HepG2 (cell line): ENCODE results near the gene ZKSCAN3. TPM values are rescaled to one million over a fixed set of nuclear protein-coding genes. Genes with fewer than 3 reads are reported as not detected.

Source experiments
- ELF4 ChIP-seq: sonication (generic); formaldehyde crosslinking; IDR thresholded peaks from 2 replicates; pipeline ENCODE4 v1.5.0; 2020; ENCODE audit warnings: missing genetic modification reagents, mild to moderate bottlenecking, moderate library complexity, borderline replicate concordance
- FLYWCH1 ChIP-seq: sonication (generic); formaldehyde crosslinking; IDR thresholded peaks from 2 replicates; pipeline ENCODE4 v1.8.1; 2023; ENCODE audit warnings: mild to moderate bottlenecking, missing genetic modification reagents
- KDM1A ChIP-seq: IDR thresholded peaks from 2 replicates; pipeline ENCODE4 v1.6.1; 2016; ENCODE audit warnings: missing compliant biosample characterization
- MAF1 ChIP-seq: sonication (generic); formaldehyde crosslinking; IDR thresholded peaks from 2 replicates; pipeline ENCODE4 v1.5.0; 2020; ENCODE audit warnings: missing genetic modification reagents, borderline replicate concordance
- MAFK ChIP-seq, 2 experiments: IDR thresholded peaks in 1 of 2; conservative IDR thresholded peaks in 1 of 2; 2 replicates each; pipeline ENCODE4 v1.6.1; 2011; ENCODE audit warnings: improper control_type of control experiment in 2 of 2, low read length in 2 of 2
- MIER3 ChIP-seq: IDR thresholded peaks from 2 replicates; pipeline ENCODE4 v1.6.1; 2016; ENCODE audit warnings: missing compliant biosample characterization, borderline replicate concordance
- NCOA1 ChIP-seq: sonication (generic); formaldehyde crosslinking; IDR thresholded peaks from 2 replicates; pipeline ENCODE4 v1.9.0; 2021; ENCODE audit warnings: missing genetic modification reagents
- NFYC ChIP-seq: IDR thresholded peaks from 2 replicates; pipeline ENCODE4 v1.6.1; 2016; ENCODE audit warnings: missing genetic modification reagents, missing compliant biosample characterization
- NR2F2 ChIP-seq: IDR thresholded peaks from 2 replicates; pipeline ENCODE4 v1.6.1; 2012; ENCODE audit warnings: low read depth, inconsistent platforms, borderline replicate concordance
- POGZ ChIP-seq: sonication (generic); formaldehyde crosslinking; IDR thresholded peaks from 2 replicates; pipeline ENCODE4 v1.4.0; 2020; ENCODE audit warnings: mild to moderate bottlenecking, missing genetic modification reagents
- RAD21 ChIP-seq: fragments of 450-650 bp; formaldehyde crosslinking; IDR thresholded peaks from 2 replicates; pipeline ENCODE4 v1.5.0; 2020; ENCODE audit warnings: mild to moderate bottlenecking
- SMC3 ChIP-seq: IDR thresholded peaks from 2 replicates; pipeline ENCODE4 v1.6.1; 2011; ENCODE audit warnings: low read length, improper control_type of control experiment
- ZNF20 ChIP-seq: sonication (generic); formaldehyde crosslinking; IDR thresholded peaks from 2 replicates; pipeline ENCODE4 v1.4.0; 2020; ENCODE audit warnings: mild to moderate bottlenecking, moderate library complexity, missing genetic modification reagents
- ZNF317 ChIP-seq: sonication (generic); formaldehyde crosslinking; IDR thresholded peaks from 2 replicates; pipeline ENCODE4 v1.5.0; 2020; ENCODE audit warnings: mild to moderate bottlenecking, missing genetic modification reagents
- ZNF501 ChIP-seq: sonication (generic); formaldehyde crosslinking; IDR thresholded peaks from 2 replicates; pipeline ENCODE4 v1.5.1; 2020; ENCODE audit warnings: mild to moderate bottlenecking, moderate library complexity, missing genetic modification reagents
- ZSCAN31 ChIP-seq: sonication (generic); formaldehyde crosslinking; IDR thresholded peaks from 2 replicates; pipeline ENCODE4 v1.5.0; 2020; ENCODE audit warnings: low read depth, mild to moderate bottlenecking, missing genetic modification reagents
- polyA plus RNA-seq, 8 experiments: library from polyadenylated mRNA; depleted of rRNA in 3 of 8; stranded (reverse) in 7 of 8; unstranded in 1 of 8; fragments of >200 nt; fragmentation: Illumina TruSeq in 4 of 8; extraction: Trizol in 4 of 8; gene quantifications; 2 replicates each; pipeline versions ENCODE4 v1.2.1 to v1.2.3, GENCODE V29; 2011 to 2016; ENCODE audit warnings: low read depth in 4 of 8, missing spikeins in 1 of 8, mixed read lengths in 1 of 8; ENCODE audit not compliant: insufficient read depth in 1 of 8
- total RNA-seq, 5 experiments: library from RNA; depleted of rRNA; stranded (reverse); fragments of >200 nt; fragmentation: Illumina TruSeq; extraction: Trizol; gene quantifications; 2 replicates each; pipeline ENCODE4 v1.2.3, GENCODE V29; 2016; ENCODE audit warnings: low read depth in 1 of 5
- TF ChIP-seq, protein P1 (sequence below): sonication (generic); formaldehyde crosslinking; conservative IDR thresholded peaks from 2 replicates; pipeline ENCODE4 v1.8.0; 2022; ENCODE audit warnings: missing genetic modification reagents
- TF ChIP-seq, protein P2 (sequence below), 2 experiments: fragments of 450-650 bp in 1 of 2; sonication (generic) in 1 of 2; formaldehyde crosslinking; IDR thresholded peaks; 2 replicates each; pipeline versions ENCODE4 v1.5.0 to v1.8.0; 2020 to 2022; ENCODE audit warnings: mild to moderate bottlenecking in 1 of 2, missing genetic modification reagents in 1 of 2
- TF ChIP-seq, protein P3 (sequence below): sonication (generic); formaldehyde crosslinking; IDR thresholded peaks from 2 replicates; pipeline ENCODE4 v1.8.1; 2023; ENCODE audit warnings: missing genetic modification reagents, inconsistent platforms, borderline replicate concordance
- TF ChIP-seq, protein P4 (sequence below): IDR thresholded peaks from 2 replicates; pipeline ENCODE4 v1.6.1; 2016; ENCODE audit warnings: missing genetic modification reagents, missing compliant biosample characterization
- TF ChIP-seq, protein P5 (sequence below): sonication (generic); formaldehyde crosslinking; IDR thresholded peaks from 2 replicates; pipeline ENCODE4 v1.8.0; 2022; ENCODE audit warnings: mild to moderate bottlenecking, missing genetic modification reagents, borderline replicate concordance
- TF ChIP-seq, protein P6 (sequence below): IDR thresholded peaks from 2 replicates; pipeline ENCODE4 v1.6.1; 2016

Gene ZKSCAN3
- total and polyA plus RNA-seq, 2 of the 13 experiments (the other 11 are each of a cell fraction or from before 2014, with no cell fraction given), result 3.3 to 7.4 TPM

DNA sequence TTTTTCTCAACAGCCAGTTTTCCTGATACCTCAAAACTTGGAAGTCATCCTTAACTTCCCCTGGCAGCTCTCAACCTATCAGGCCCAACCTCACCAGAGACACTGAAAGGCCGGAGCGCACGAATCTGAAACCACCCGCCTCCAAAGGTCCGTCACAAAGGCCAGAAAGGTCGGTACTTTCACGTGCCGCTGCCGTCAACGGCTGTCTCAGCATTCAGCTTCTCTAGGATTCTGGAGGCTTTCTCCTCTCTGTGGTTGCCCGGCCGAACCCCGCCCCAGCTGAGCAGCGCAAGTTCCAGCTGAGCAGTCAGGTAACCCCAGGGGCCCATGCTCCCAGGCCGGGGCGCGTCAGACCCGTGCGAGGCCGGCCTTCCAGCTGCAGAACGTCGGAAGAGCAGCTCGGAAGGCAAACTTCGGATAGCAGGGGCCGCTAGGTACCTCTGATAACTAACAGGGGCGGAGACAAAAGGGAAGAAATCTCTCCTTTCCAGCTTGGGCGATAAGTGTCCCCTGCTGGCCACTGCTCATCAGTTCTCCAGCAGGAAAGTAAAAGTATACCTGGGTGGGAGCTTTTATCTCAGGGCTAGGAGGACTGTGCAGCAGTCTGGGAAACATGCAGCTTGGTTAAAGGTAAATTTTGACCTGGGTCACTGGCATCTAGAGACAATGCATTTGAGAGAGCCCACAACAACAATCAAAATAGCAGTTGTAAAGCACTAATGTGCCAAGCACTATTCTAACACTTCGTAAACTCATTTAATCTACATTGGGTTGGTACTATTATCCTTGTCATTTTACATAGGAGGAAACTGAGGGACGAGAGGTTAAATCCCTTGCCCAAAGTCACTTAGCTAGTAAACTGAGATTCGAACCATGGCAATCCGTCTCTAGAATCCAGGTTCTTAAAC is 33.7 kb downstream of the ZKSCAN3 start (continued):
- TF ChIP-seq ZSCAN31 (CRISPR knock-in tag) (peak; percentile 98; the same call in 1 of the 2 replicates), ELF4 (CRISPR knock-in tag) (peak; percentile 49; the same call in 1 of the 2 replicates), SMC3 (peak; percentile 63), ZNF317 (CRISPR knock-in tag) (peak; percentile 70; the same call in 1 of the 2 replicates), ZNF501 (CRISPR knock-in tag) (peak; percentile 99), FLYWCH1 (peak; percentile 14; the same call in 1 of the 2 replicates), KDM1A (CRISPR knock-in tag) (no peak), POGZ (peak; percentile 99), NCOA1 (CRISPR knock-in tag) (no peak), NR2F2 (peak; percentile 96), NFYC (CRISPR knock-in tag) (peak; percentile 35; the same call in 1 of the 2 replicates), RAD21 (CRISPR knock-in tag) (peak; percentile 75), MIER3 (peak; percentile 90), ZNF20 (CRISPR knock-in tag) (no peak), MAFK (conservative IDR thresholded peaks at IDR 0.05 in 1 of 2, IDR thresholded peaks at IDR 0.05 in 1 of 2; ENCODE audit: low read length in 2 of 2) (peak in 1 of 2 experiments; percentile 8; a peak in 1 of 4 replicates), MAF1 (CRISPR knock-in tag) (no peak)
- TF ChIP-seq, protein P1, sequence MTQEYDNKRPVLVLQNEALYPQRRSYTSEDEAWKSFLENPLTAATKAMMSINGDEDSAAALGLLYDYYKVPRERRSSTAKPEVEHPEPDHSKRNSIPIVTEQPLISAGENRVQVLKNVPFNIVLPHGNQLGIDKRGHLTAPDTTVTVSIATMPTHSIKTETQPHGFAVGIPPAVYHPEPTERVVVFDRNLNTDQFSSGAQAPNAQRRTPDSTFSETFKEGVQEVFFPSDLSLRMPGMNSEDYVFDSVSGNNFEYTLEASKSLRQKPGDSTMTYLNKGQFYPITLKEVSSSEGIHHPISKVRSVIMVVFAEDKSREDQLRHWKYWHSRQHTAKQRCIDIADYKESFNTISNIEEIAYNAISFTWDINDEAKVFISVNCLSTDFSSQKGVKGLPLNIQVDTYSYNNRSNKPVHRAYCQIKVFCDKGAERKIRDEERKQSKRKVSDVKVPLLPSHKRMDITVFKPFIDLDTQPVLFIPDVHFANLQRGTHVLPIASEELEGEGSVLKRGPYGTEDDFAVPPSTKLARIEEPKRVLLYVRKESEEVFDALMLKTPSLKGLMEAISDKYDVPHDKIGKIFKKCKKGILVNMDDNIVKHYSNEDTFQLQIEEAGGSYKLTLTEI (CRISPR knock-in tag), result no peak
- TF ChIP-seq, protein P2, sequence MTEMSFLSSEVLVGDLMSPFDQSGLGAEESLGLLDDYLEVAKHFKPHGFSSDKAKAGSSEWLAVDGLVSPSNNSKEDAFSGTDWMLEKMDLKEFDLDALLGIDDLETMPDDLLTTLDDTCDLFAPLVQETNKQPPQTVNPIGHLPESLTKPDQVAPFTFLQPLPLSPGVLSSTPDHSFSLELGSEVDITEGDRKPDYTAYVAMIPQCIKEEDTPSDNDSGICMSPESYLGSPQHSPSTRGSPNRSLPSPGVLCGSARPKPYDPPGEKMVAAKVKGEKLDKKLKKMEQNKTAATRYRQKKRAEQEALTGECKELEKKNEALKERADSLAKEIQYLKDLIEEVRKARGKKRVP (CRISPR knock-in tag; IDR thresholded peaks at IDR 0.05), result peak in 1 of 2 experiments; percentile 78; a peak in 1 of 4 replicates
- TF ChIP-seq, protein P3, sequence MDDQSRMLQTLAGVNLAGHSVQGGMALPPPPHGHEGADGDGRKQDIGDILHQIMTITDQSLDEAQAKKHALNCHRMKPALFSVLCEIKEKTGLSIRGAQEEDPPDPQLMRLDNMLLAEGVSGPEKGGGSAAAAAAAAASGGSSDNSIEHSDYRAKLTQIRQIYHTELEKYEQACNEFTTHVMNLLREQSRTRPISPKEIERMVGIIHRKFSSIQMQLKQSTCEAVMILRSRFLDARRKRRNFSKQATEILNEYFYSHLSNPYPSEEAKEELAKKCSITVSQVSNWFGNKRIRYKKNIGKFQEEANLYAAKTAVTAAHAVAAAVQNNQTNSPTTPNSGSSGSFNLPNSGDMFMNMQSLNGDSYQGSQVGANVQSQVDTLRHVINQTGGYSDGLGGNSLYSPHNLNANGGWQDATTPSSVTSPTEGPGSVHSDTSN (CRISPR knock-in tag), result no peak; the same call in 1 of the 2 replicates
- TF ChIP-seq, protein P4, sequence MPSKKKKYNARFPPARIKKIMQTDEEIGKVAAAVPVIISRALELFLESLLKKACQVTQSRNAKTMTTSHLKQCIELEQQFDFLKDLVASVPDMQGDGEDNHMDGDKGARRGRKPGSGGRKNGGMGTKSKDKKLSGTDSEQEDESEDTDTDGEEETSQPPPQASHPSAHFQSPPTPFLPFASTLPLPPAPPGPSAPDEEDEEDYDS (CRISPR knock-in tag), result peak; percentile 60
- TF ChIP-seq, protein P5, sequence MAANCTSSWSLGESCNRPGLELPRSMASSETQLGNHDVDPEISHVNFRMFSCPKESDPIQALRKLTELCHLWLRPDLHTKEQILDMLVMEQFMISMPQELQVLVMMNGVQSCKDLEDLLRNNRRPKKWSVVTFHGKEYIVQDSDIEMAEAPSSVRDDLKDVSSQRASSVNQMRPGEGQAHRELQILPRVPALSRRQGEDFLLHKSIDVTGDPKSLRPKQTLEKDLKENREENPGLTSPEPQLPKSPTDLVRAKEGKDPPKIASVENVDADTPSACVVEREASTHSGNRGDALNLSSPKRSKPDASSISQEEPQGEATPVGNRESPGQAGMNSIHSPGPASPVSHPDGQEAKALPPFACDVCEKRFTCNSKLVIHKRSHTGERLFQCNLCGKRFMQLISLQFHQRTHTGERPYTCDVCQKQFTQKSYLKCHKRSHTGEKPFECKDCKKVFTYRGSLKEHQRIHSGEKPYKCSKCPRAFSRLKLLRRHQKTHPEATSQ, result peak; percentile 98; the same call in 1 of the 2 replicates
- TF ChIP-seq, protein P6, sequence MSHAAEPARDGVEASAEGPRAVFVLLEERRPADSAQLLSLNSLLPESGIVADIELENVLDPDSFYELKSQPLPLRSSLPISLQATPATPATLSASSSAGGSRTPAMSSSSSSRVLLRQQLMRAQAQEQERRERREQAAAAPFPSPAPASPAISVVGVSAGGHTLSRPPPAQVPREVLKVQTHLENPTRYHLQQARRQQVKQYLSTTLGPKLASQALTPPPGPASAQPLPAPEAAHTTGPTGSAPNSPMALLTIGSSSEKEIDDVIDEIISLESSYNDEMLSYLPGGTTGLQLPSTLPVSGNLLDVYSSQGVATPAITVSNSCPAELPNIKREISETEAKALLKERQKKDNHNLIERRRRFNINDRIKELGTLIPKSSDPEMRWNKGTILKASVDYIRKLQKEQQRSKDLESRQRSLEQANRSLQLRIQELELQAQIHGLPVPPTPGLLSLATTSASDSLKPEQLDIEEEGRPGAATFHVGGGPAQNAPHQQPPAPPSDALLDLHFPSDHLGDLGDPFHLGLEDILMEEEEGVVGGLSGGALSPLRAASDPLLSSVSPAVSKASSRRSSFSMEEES (CRISPR knock-in tag), result peak; percentile 95
